ENCODE results near the gene ADAMTS15.

- TF ChIP-seq CTCF (IDR thresholded peaks at IDR 0.05): no peak
- no peak for TF ChIP-seq POLR2A (IDR thresholded peaks at IDR 0.05)
Observed at GRCh38 chr11:130407978-130408377, 40.5 kb upstream of the ADAMTS15 start.

Data from heart left ventricle (tissue), 13 donors.